GM18867 (cell line): ENCODE data around the gene FARP2.

Experiments used
- ATAC-seq: cut with Tn5 transposase; IDR thresholded peaks from one replicate; pipeline ENCODE4 v1.9.1; 2021; ENCODE audit warnings: mild to moderate bottlenecking, moderate library complexity; ENCODE audit not compliant: unreplicated experiment

The FARP2 gene

DNA sequence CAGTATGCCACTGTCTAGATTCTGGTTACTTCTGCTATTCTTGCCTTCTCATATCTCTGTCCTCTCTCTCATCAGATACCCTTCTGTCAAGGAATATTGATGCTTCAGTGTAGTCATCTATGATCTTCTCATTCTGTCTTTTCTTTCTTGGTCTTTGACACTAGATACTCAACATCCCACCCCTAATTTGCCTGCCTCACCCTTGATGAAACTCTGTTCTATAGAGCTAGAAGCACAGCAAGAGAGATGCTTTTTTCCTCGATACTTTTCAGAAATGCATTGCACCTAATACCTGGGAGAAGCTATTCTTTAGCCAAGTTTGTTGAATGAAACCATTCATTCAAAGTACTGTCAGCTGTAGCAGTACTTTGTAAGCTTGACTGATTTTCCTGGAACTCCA, 30.8 kb upstream of the FARP2 start:
- no peak for ATAC-seq

DNA sequence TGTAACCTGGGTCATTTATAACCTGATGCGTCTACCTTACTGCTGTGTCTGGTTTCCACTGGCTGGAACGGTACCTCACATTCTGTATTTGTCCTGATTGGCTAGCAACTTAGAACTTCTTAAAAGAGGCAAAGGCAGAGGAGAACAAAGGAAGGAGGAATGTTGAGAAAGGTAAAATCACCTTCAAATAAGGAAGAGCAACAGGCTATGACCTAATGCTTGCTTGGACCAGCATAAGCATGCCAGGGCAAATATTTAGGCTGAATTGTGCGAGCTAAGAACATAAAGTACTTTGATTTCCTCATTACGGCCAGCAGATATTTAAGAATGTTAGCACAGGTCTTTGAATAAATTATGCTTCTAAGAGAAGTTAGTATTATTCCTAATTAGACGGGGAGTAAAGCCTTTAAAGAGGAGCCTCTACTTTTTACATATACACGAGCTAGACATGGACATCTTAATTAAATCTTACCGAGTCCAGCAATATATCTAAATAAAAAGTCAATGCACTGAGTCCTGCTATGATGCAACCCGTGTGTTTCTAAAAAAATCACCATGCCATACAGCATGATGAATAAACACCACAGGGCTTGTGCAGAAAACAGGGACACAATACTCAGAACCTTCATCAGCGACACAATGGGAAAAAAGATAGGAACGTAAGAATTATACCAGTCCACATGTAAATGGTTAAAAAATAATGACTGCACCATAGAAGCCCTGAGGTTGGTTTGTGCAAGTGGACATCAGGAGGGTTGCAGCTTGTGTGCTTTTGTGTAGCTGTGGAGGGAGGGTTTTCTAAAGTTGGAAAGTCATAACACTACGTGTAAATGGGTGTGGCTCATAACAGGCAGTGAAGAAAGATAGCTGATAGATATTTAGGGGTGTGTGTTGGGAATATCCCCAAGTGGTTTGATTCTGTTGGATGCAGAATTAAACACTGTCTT, 26.1 kb upstream of the FARP2 start:
- no peak for ATAC-seq

DNA sequence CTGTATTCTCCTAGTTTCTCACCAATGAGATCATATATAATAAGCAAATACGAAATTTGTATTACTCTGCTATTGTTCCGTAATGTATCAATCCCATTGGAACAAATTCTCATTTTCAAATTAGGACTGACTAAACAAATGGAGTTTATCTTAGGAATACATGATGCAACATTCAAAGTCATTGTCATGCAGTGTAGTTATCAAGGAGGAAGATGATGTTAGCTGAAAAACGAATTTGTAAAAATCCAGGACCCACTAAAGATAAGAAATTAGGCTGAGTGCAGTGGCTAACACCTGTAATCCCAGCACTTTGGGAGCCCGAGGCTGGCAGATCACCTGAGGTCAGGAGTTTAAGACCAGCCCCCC, 25.5 kb upstream of the FARP2 start:
- no peak for ATAC-seq

DNA sequence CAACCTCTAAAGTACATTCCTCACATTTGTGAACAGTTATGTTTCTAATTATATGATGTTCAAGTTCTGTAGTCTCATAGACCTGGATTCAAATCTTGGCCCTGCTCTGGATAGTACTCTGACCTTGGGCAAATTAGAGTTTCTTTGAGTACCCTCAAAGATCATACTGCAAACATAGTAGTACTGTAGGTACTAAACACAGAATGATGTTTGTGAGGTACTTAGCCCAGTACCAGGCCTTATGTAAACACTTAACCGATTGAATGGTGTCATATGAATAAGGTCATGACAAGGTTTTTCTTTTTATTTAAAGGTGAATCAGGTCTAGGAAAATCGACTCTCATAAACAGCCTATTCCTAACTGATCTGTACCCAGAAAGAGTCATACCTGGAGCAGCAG, 21.3 kb upstream of the FARP2 start:
- ATAC-seq, result no peak

DNA sequence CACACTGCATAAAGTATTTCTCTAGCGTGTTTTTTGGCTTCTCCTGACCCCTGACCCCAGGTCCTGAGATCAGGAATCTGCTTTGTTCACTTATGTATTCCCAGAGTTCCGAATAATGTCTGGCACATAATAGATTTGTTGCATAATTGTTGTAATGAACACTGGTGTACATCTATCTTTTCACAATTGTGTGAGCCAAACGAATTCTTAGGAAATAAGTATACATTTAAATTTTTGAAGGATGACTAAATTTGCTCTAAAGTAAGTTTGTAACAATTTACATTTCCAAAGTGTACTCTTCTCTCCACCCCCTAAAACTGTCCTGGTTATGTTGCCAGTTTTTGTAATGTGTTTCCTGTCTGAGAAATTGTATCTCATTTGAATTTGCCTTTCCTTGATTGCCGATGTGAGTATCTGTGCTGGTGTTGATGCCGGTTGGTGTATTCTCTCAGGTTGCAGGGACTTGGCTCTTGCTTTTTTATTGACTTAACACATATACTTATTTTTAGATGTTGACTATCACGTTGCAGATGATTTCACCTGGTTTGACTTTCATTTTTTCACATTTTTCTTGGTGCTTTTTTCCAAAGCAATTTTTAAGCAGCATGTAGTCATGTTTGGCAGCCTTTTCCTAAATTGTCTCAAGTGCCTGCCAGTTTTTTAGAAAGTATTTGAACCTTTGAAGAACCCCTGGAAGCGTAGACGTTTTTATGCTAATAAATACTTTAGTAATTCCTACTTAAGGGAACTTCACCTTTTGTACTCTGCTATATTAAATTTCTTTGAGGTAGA, 16.1 kb upstream of the FARP2 start:
- no peak for ATAC-seq

DNA sequence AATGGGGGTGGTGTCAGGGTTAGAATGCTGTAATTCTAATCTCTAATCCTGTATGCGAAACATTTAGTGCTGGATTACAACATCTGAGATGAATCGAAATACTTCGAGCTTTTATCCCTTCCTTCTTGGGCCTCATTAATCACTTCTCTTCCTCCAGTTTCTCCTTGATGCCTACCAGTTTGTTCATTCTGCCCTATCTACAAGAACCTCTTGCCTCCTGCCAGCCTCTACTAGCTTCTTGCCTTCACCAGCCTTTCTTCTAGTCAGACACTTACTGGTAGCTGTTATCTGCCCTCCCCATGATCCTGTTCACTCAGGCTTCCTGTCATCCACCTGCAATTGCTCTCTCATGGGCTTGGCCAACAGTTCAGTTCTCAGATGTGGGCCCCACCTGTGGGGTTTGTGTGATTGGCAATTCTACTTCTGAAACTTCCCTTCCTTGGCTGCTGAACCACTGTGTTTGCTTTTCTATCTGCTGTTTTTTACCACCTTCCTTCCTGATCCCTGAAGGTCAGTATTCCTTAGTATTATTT, 15.4 kb upstream of the FARP2 start:
- ATAC-seq, result no peak

DNA sequence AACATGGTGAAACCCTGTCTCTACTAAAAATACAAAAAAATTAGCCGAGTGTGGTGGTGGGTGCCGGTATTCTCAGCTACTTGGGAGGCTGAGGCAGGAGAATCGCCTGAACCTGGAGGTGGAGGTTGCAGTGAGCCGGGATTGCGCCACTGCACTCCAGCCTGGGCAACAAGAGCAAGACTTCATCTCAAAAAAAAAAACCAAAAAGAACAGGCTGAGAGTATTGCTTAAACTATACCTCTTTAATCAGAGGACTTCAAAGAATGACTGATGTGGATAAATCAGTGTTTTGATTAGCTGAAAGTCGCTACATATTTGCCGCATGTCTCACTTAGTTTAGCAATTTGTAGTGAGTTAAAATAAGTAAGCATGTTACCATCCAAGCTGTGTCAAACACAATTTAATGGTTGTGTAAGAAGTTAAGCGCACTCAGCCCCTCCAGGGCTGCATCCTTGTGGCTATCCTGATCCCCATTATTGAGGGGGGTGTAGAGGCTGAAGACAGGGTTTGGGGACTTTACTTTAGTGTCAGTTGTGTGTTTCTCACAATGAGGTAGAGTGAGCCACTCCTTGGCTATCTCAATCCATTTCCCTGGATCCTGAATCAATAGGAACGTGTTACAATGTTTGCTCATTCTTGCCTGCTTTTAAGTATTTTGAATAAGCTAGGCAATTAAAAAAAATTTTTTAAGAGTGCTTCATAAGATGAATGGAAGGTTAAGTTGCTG, 11.0 kb upstream of the FARP2 start:
- no peak for ATAC-seq

DNA sequence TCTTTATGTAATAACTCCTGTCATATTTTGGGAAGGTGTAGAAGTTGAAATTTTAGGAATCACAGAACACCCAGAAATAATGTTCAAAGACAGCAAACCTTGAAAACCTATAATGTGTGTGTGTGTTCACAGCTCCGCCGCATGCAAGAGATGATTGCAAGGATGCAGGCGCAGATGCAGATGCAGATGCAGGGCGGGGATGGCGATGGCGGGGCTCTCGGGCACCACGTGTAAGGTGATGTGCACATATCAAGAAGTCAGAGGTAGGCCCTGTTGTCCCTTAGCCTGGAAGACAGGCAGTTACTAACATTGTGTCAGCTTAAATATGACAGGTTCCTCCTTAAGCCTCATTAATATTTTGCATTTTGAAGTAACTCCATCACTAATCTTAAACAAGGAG, 6.1 kb upstream of the FARP2 start:
- no peak for ATAC-seq

DNA sequence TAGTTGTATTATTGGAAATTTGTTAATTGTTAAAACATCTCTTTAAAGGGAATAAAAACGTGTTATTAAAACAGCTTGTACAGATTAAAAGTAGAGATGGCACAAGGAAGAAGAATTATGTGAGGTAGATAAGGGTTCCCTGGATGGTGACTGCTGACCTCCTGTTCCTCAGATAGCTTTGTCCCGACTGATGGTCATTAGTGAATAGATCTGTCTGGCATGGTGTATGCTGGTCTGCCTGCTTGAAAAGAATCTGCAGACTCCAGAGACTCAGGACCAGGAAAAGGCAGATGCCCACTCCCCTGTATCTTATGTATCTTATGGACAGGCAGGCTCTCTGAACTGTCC, 5.6 kb upstream of the FARP2 start:
- ATAC-seq, result no peak

DNA sequence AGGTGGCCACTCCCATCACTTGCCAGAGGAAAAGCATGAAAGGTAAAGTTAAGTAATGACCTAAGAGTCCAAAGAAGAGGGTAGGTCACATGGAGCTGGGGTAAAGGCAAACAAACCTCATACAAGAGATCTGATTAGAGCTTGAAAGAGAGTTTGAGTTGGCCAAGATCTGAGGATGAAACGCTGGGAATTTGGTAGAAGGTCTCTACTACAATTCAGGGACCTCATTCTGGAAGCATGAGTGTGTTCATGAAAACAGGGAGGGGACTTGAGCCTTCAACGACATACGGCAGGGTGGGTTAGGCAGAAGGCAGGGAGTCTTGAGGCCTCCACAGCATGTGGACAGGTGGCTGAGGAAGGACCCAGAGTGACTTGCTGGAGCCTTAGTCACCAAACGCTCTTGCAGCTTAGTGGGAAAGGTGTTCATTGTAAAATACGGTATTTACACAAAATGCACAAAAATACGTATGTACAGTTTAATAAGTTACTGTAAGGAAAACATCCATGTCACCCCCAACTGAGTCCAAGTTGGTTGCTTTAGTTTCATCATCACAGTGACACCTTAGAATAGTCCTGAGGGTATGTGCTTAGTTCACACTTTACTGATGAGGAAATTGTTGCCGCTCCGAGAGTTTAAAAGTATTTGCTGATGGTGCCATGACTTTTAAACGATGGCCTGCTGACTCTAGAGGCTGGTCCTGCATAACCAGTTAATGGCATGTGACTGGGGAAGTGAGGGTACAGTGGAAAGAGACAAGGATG, 5.0 kb upstream of the FARP2 start:
- no peak for ATAC-seq

DNA sequence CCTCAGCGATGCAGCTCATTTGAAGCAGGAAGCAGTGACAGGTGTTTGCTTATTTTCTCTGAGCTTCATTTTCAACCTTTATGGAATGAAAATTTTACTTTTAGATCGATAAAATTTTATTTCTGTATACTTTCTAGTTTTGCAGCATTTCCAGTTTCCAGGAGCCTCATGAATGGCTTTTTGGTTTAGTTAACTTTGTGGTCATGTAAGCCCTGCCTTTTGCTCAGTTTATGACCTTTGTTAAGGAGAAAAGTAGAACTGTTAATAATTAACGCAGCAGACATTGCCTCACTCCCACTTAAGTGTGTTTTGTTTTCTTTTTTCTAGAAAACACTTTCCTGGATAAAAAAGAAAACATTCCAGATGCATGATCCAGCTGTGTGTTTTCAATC, 4.4 kb upstream of the FARP2 start:
- no peak for ATAC-seq

DNA sequence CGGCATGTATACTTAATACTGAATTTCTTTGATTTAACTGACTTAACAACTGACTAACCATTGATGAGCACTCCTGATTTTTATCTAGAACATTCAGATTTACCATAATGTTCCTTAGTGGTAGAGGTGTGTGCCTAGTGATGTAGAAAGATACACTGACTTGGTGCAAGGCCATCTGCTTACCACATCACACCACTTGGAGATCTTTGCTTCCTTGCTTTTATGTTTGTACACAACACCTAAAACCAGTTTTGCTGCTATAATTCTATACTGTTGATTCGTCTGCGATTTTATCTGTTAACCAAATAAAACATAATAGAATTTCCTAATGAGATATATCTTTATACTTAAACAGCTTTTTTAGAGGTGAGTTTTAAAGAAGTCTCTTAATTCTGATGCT, 3.9 kb upstream of the FARP2 start:
- no peak for ATAC-seq

DNA sequence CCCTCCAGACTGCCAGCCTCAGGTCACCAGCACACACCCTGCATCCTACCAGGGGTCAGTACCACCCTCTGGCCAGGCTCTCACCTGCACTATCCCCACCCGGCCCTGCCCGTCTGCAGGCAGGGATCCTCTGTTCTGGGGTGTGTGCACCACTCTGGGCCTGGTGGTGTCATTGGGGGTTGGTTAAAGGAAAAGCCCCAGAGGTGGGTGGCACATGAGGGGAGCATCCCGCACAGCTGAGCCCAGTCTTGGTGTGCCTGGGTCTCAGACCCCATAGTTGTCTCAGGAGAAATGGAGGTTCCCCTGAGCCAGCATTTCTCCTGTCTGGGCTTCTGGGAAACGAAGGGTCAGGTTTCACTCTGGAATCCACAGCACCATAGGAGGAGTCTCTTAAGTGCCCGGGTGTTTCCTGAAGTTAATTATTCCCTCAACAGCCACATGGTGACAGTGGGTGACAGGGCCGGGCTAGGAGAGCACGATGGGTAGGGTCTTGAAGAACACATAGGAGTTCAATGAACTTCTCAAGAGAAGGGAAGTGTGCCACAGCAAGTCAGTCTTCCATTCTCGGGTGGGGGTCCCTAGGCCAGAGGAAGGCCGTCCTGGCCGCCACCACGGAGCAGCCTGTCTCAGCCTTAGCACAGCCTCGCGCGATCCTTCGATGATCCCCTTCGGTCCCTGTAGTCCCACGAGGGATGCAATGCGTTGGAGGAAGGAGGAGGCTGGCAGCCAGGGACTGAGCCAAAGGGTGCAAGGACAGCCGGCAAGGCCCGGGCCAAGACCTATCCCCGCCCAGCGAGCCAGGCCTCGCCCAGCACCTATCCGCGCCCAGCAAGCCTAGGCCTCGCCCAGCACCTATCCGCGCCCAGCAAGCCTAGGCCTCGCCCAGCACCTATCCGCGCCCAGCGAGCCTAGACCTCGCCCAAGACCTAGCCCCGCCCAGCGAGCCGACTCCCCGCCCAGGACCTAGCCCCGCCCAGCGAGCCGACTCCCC, 1.1 kb upstream of the FARP2 start:
- ATAC-seq, result no peak

DNA sequence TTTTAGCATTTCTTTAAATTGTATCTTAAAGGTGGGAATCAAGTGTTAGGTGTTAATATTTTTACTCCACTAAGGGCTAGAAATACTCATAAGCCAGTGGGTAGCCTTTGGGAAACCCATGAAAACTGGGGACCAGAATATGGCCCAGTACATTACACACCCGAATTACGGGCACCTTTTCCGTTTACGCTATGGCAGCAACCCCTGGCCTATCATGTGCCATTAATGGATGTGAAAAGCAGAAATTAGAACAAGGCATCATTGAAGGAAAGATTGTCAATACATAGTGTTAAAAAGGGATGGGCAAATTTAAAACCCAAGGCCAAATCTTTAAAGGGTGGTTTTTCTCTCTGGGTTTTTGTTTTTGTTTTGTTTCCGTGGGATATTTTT, 781 bp downstream of the FARP2 start:
- no peak for ATAC-seq

DNA sequence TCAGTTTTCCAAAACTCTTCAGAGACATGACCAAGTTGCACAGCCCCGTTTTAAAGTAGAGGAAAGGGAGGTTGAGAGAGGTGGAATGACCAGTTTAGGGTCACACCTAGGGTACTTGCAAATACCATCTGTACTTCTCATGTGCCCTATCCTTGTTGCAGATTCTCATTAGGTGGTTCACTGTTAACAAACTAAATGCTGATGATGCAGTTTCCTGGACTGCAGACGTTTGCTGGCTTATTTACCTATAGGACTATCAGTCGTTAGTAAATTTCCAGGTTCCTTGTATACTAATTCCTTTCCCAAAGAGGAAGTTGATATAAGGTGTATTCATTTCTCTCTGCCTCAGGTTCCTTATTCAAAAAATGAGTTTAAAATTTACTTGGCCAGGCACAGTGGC, 1.4 kb downstream of the FARP2 start:
- no peak for ATAC-seq

DNA sequence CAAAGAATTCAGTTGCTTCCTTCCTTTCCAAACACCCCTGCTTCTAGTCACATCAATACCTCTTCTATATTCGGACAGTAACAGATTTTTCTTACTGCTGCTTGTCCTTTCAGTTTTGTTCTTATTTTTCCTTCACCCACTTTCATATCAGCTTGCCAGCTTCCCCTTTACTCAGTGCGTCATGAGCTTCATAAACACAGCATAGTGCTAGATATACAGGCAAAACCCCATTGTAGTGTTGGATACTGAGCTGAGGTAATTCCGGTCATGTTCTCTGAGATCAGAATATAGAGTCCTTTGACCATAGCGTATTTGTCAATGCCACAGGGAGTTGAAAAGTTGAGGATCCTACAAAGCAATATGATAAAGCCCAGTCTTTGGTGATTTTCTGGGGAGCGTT, 2.4 kb downstream of the FARP2 start:
- peak; percentile 36 for ATAC-seq

DNA sequence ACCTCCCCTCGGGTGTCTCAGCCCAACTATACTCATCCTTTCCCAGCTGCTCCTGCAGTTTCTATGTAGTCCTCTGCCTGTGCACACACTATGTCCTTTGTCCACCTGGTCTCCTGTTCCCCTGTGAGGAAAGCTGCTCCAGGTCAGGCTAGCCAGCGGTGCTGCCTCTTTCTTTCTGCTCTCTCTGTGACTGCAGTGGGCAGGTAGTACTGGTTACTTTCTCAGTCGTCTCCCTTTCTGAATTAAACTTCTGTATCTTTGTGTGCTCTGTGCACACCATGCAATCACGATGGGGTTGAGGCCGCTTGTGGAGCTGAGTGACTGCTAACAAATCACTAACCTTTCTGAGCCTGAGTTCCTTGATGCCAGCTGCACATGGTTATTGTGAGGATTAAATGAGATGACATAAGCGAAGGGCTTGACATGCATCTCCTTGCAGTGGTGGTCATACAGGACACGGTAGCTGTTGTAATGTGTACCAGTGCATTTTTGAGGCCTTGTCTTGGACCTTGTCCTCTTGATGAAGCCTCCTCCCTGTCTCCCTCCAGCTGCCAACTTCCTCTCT, 3.5 kb downstream of the FARP2 start:
- no peak for ATAC-seq

DNA sequence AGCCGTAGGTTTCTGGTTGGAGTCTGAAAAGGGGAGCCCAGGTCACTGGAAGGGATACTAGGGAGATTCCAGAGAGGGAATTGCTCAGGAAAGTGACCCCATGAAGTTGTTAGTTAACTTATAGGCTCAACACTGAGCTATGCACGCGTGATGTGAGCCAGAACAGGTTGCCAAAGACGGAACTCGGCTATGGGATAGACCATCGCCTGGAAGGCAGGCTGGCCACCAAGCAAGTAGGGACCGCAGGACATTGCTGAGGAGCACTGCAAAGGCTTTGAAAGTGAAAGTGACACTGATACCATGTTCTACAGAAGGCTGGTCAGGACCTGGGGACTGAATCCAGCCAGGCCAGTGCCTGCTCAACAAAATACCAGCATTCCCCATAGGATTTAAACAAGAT, 7.3 kb downstream of the FARP2 start:
- no peak for ATAC-seq

DNA sequence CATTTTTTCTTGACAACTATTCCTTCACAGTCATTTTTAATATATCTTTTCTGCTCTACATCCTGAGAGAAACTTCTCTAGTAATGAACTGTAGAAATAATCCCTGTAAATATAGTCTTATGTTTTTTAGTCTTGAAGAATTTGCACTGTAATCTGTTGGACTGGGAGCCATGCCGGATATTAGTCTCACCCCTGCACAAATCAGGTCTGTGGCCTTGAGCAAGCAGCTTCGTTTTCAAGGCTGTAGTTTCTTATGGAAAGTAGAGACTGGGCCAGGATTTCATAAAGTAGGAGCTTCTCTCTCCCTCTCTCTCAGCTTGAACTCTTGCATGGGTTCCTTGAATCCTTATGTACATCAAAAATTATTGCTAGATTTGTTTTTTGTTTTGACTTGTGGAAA, 8.7 kb downstream of the FARP2 start:
- ATAC-seq, result no peak
